HEK293 (cell line): Measurements from ENCODE around the gene RNF151.

Experiments
- CTCF ChIA-PET: fragments of 350-600 bp; formaldehyde crosslinking; extraction: SDS; loops from one replicate; lab custom pipeline; 2021; ENCODE audit warnings: antibody characterized with exemption; lab: Yijun Ruan, JAX
- POLR2A ChIA-PET: fragments of 300-600 bp; formaldehyde crosslinking; extraction: SDS; loops from one replicate; lab custom pipeline; 2020; ENCODE audit warnings: antibody characterized with exemption, inconsistent platforms; lab: Yijun Ruan, JAX
- H3K27ac ChIP-seq: fragments of 200-500 bp; sonication (Bioruptor generic); 2 replicates; pipeline ENCODE4 v1.5.1; 2014; ENCODE audit warnings: low read depth, low read length, control low read depth, inconsistent platforms; ENCODE audit errors: extremely low read depth
- H3K36me3 ChIP-seq, 2 experiments: fragments of 200-500 bp in 1 of 2; sonication (Bioruptor generic) in 1 of 2; 1 replicate in 1 of 2; 2 replicates in 1 of 2; pipeline ENCODE4 v1.5.1; 2014 to 2017; ENCODE audit warnings: inconsistent platforms in 2 of 2, low read length in 2 of 2; ENCODE audit not compliant: control insufficient read depth in 2 of 2, insufficient read depth in 1 of 2
- H3K4me1 ChIP-seq: fragments of 200-500 bp; sonication (Bioruptor generic); 2 replicates; pipeline ENCODE4 v1.5.1; 2014; ENCODE audit warnings: mild to moderate bottlenecking, low read length, inconsistent platforms; ENCODE audit not compliant: control insufficient read depth, insufficient read depth
- H3K4me3 ChIP-seq: 2 replicates; pipeline ENCODE4 v1.5.1; 2011; ENCODE audit warnings: low read depth, mild to moderate bottlenecking, control low read depth, low read length, moderate library complexity
- H3K9me3 ChIP-seq: fragments of 200-500 bp; sonication (Bioruptor generic); 2 replicates; pipeline ENCODE4 v1.5.1; 2014; ENCODE audit warnings: low read depth, low read length, inconsistent platforms; ENCODE audit not compliant: control insufficient read depth, insufficient read depth
- AEBP2 ChIP-seq: fragments of 450-650 bp; formaldehyde crosslinking; IDR thresholded peaks from 2 replicates; pipeline ENCODE4 v1.5.1; 2016; ENCODE audit warnings: missing biosample characterization, missing genetic modification characterization, borderline replicate concordance
- BCL11B ChIP-seq: fragments of 450-650 bp; formaldehyde crosslinking; IDR thresholded peaks from 2 replicates; pipeline ENCODE4 v1.5.1; 2016; ENCODE audit warnings: low read depth, missing biosample characterization, missing genetic modification characterization
- EGR2 ChIP-seq: fragments of 450-650 bp; formaldehyde crosslinking; IDR thresholded peaks from 2 replicates; pipeline ENCODE4 v1.5.1; 2016; ENCODE audit warnings: low read depth, missing biosample characterization, missing genetic modification characterization
- GLIS2 ChIP-seq: fragments of 450-650 bp; formaldehyde crosslinking; IDR thresholded peaks from 2 replicates; pipeline ENCODE4 v1.5.1; 2016; ENCODE audit warnings: missing biosample characterization, missing genetic modification characterization
- KLF1 ChIP-seq: fragments of 450-650 bp; formaldehyde crosslinking; IDR thresholded peaks from 2 replicates; pipeline ENCODE4 v1.5.1; 2016; ENCODE audit warnings: missing biosample characterization, missing genetic modification characterization
- KLF16 ChIP-seq: fragments of 450-650 bp; formaldehyde crosslinking; IDR thresholded peaks from 2 replicates; pipeline ENCODE4 v1.5.1; 2017; ENCODE audit warnings: missing biosample characterization, missing genetic modification characterization
- MZF1 ChIP-seq: fragments of 450-650 bp; formaldehyde crosslinking; IDR thresholded peaks from 2 replicates; pipeline ENCODE4 v1.5.1; 2017; ENCODE audit warnings: missing biosample characterization, missing genetic modification characterization, borderline replicate concordance
- PRDM6 ChIP-seq: fragments of 450-650 bp; formaldehyde crosslinking; IDR thresholded peaks from 2 replicates; pipeline ENCODE4 v1.5.1; 2017; ENCODE audit warnings: missing biosample characterization, missing genetic modification characterization
- SCRT1 ChIP-seq: fragments of 450-650 bp; formaldehyde crosslinking; IDR thresholded peaks from 2 replicates; pipeline ENCODE4 v1.5.1; 2016; ENCODE audit warnings: missing biosample characterization, missing genetic modification characterization, borderline replicate concordance
- SCRT2 ChIP-seq: fragments of 450-650 bp; formaldehyde crosslinking; IDR thresholded peaks from 2 replicates; pipeline ENCODE4 v1.5.1; 2016; ENCODE audit warnings: missing biosample characterization, missing genetic modification characterization
- SP2 ChIP-seq: fragments of 450-650 bp; formaldehyde crosslinking; IDR thresholded peaks from 2 replicates; pipeline ENCODE4 v1.5.1; 2016; ENCODE audit warnings: missing biosample characterization, missing genetic modification characterization
- ZBTB21 ChIP-seq: fragments of 450-650 bp; formaldehyde crosslinking; IDR thresholded peaks from 2 replicates; pipeline ENCODE4 v1.5.1; 2017; ENCODE audit warnings: missing biosample characterization, missing genetic modification characterization
- ZBTB7A ChIP-seq: fragments of 450-650 bp; formaldehyde crosslinking; IDR thresholded peaks from 2 replicates; pipeline ENCODE4 v1.5.1; 2016; ENCODE audit warnings: low read depth, missing biosample characterization, missing genetic modification characterization
- ZFHX2 ChIP-seq: fragments of 450-650 bp; formaldehyde crosslinking; conservative IDR thresholded peaks from 2 replicates; pipeline ENCODE4 v1.5.1; 2016; ENCODE audit warnings: missing biosample characterization, missing genetic modification characterization
- ZNF155 ChIP-seq: fragments of 450-650 bp; formaldehyde crosslinking; IDR thresholded peaks from 2 replicates; pipeline ENCODE4 v1.5.1; 2016; ENCODE audit warnings: missing biosample characterization, missing genetic modification characterization
- ZNF416 ChIP-seq: fragments of 450-650 bp; formaldehyde crosslinking; IDR thresholded peaks from 2 replicates; pipeline ENCODE4 v1.5.1; 2016; ENCODE audit warnings: missing biosample characterization, missing genetic modification characterization
- ZNF423 ChIP-seq: fragments of 450-650 bp; formaldehyde crosslinking; IDR thresholded peaks from 2 replicates; pipeline ENCODE4 v1.5.1; 2016; ENCODE audit warnings: missing biosample characterization, missing genetic modification characterization
- ZNF571 ChIP-seq: fragments of 450-650 bp; formaldehyde crosslinking; IDR thresholded peaks from 2 replicates; pipeline ENCODE4 v1.5.0; 2017; ENCODE audit warnings: missing biosample characterization, missing genetic modification characterization
- ZNF621 ChIP-seq: fragments of 450-650 bp; formaldehyde crosslinking; IDR thresholded peaks from 2 replicates; pipeline ENCODE4 v1.5.1; 2017; ENCODE audit warnings: missing biosample characterization, missing genetic modification characterization
- ZNF791 ChIP-seq: fragments of 450-650 bp; formaldehyde crosslinking; IDR thresholded peaks from 2 replicates; pipeline ENCODE4 v1.5.1; 2016; ENCODE audit warnings: missing biosample characterization, missing genetic modification characterization
- TF ChIP-seq, protein P1 (sequence below): fragments of 450-650 bp; formaldehyde crosslinking; IDR thresholded peaks from 2 replicates; pipeline ENCODE4 v1.5.1; 2016; ENCODE audit warnings: missing biosample characterization, missing genetic modification characterization
- TF ChIP-seq, protein P2 (sequence below): fragments of 450-650 bp; formaldehyde crosslinking; optimal IDR thresholded peaks from 2 replicates; pipeline ENCODE3; 2016; ENCODE audit warnings: missing biosample characterization, mild to moderate bottlenecking, missing genetic modification characterization

The RNF151 gene

DNA sequence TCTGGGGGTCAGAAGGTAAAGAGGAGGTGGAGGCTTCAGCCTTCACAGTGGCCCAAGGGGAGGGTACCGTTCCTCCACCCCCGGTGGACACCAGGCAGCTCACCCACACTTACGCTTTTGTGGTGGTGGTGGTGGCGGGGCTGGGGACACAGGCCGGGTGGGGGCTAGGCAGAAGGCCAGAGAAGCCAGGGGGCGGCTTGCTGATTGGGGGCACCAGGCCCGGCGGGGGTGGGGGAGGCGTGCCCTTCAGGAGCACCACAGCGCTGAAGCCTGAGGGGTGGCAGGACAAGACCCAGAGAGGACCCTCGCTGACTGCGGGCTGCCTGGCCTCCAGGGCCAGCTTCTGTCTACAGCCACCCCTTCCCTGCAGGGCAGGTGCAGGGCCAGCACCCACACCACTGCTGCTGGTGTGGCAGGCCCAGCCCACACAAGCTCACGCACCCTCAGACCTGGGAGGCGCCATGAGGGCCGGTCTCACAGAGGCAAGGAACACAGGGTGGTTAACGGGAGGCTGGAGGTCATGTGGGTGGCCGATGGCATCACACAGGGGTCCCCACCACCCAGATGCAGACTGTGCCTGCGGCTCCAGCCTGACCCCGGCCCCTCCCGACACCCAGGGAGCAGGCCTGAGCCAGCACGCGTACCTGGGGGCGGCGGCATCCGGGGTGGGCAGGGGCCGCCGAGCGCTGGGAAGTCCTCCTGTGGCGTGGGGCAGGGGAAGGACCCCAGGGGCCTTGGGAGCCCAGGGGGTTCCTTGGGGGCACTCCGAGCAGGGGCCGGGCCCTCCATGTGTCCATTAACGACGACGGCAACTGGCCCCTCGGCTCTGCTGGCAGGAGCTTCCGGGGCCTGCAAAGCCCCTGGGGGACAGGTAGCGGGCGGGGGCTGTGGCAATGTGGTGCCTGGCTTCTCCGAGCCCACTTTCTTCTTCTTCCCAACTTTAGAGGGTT, 32.5 kb downstream of the RNF151 start:
- TF ChIP-seq GLIS2 (tag by site-specific recombination) (peak; percentile 39; the same call in 1 of the 2 replicates), EGR2 (tag by site-specific recombination) (peak; percentile 34; the same call in 1 of the 2 replicates), PRDM6 (tag by site-specific recombination) (no peak), KLF1 (tag by site-specific recombination) (no peak)
- H3K4me1 ChIP-seq: peaks cover 1% of the 10 kb centered on the region; the same call in 1 of the 2 replicates
- no peak overlapping the region for H3K27ac ChIP-seq
- H3K9me3 ChIP-seq: no peaks in the 10 kb centered on the region
- peaks cover 0 to 72% of the 10 kb centered on the region in 2 experiments; a peak in 2 of 3 replicates for H3K36me3 ChIP-seq
- H3K4me3 ChIP-seq: no peak overlapping the region
- CTCF ChIA-PET: interaction anchor here (0.6 kb wide), 1 partner anchor 68 kb away, joined by 3 read pairs; no protein-coding TSS in a partner anchor
- POLR2A ChIA-PET: interaction anchor here (1.0 to 2.1 kb wide), 3 partner anchors 8 to 34 kb away, joined by 3 to 8 read pairs (median 3); partner anchors contain the start of gene RPS2

DNA sequence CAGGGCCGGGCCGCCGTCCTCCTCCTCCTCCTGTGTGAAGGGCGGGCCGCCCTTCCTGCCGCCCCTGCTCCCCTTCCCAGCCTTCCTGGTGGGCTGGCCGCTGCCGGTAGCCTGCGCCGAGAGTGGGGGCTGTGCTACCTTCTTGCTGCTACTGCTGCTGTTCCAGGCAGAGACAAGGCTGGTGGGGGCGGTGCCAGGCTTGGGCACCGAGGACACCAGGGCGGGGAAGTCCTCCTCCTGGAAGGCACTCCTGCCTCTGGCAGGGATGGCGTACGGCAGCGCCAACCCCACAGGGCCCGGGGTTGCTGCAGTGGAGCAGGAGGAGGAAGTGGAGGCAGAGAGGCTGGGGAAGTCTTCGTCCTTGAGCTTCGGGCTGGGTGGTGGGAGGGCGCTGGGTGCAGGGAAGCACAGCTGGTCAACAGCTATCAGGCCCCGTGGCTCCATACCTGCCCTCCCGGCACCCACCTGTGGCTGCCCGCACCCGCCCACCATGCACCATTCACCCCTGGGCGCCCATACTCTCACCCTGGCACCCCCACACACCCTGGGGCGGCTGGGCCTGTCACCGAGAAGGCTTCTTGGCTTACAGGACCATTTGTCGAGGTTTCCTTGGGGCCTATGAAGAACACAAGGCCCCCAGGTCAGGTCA, 33.3 kb downstream of the RNF151 start:
- POLR2A ChIA-PET: interaction anchor here (0.6 to 1.2 kb wide), 3 partner anchors 7 to 155 kb away, joined by 3 to 4 read pairs (median 3); partner anchors contain the start of gene TRAF7
- H3K27ac ChIP-seq: no peak overlapping the region
- CTCF ChIA-PET: no interaction called here
- TF ChIP-seq, protein P1, sequence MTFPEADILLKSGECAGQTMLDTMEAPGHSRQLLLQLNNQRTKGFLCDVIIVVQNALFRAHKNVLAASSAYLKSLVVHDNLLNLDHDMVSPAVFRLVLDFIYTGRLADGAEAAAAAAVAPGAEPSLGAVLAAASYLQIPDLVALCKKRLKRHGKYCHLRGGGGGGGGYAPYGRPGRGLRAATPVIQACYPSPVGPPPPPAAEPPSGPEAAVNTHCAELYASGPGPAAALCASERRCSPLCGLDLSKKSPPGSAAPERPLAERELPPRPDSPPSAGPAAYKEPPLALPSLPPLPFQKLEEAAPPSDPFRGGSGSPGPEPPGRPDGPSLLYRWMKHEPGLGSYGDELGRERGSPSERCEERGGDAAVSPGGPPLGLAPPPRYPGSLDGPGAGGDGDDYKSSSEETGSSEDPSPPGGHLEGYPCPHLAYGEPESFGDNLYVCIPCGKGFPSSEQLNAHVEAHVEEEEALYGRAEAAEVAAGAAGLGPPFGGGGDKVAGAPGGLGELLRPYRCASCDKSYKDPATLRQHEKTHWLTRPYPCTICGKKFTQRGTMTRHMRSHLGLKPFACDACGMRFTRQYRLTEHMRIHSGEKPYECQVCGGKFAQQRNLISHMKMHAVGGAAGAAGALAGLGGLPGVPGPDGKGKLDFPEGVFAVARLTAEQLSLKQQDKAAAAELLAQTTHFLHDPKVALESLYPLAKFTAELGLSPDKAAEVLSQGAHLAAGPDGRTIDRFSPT (tag by site-specific recombination): peak; percentile 51; the same call in 1 of the 2 replicates
- TF ChIP-seq ZNF155 (tag by site-specific recombination) (no peak), SP2 (peak; percentile 41), SCRT2 (peak; percentile 83), ZFHX2 (0 out of 2 replicates have a peak, but pooled peaks have one; percentile 9), SCRT1 (tag by site-specific recombination) (peak; percentile 59; the same call in 1 of the 2 replicates), EGR2 (tag by site-specific recombination) (peak; percentile 23; the same call in 1 of the 2 replicates), MZF1 (no peak)
- TF ChIP-seq, all 188 proteins: peak for 6
- H3K4me1 ChIP-seq: peaks cover 5% of the 10 kb centered on the region; the same call in 1 of the 2 replicates
- H3K9me3 ChIP-seq: no peaks in the 10 kb centered on the region
- H3K36me3 ChIP-seq: peaks cover 0 to 76% of the 10 kb centered on the region in 2 experiments; a peak in 2 of 3 replicates
- H3K4me3 ChIP-seq: no peak overlapping the region

DNA sequence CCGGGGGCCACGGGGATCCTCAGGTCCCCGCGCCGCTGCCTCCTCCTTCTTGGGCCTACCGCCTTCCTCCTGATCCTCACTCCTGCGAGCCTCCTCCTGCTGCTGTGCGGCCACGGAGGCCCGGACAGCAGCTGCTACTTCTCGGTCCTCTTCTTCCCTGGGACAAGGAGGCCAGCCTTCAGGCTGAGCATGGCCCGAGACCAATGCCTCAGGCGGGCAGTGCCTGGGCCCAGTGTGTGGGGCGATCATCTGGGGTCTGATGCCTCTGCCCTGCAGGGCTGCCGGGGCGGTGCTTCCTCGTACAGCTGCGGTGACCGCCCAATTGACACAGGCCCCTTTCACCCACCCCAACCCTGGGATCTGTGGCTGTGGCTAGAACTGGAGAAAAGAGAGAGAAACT, 34.4 kb downstream of the RNF151 start:
- Histone ChIP-seq H3K9me3 (no peaks in the 10 kb centered on the region), H3K27ac (no peak overlapping the region), H3K4me1 (peaks cover 7% of the 10 kb centered on the region; the same call in 1 of the 2 replicates), H3K36me3 (peaks cover 0 to 81% of the 10 kb centered on the region in 2 experiments; a peak in 2 of 3 replicates), H3K4me3 (no peak overlapping the region)
- ChIA-PET POLR2A (interaction anchor here (0.6 to 0.8 kb wide), 2 partner anchors 9 to 154 kb away, joined by 3 to 4 read pairs; partner anchors contain the start of gene TRAF7), CTCF (interaction anchor here (0.6 to 0.9 kb wide), 3 partner anchors 41 to 139 kb away, joined by 3 to 4 read pairs (median 3); partner anchors contain the start of gene NDUFB10)
- TF ChIP-seq AEBP2 (tag by site-specific recombination): no peak
- TF ChIP-seq KLF16: no peak
- no peak for TF ChIP-seq ZNF423 (tag by site-specific recombination)
- TF ChIP-seq BCL11B: no peak
- no peak for TF ChIP-seq ZNF791
- TF ChIP-seq ZBTB21: no peak
- TF ChIP-seq ZNF416: no peak
- no peak for TF ChIP-seq ZNF571 (tag by site-specific recombination)
- no peak for TF ChIP-seq ZNF621 (tag by site-specific recombination)
- TF ChIP-seq, protein P2, sequence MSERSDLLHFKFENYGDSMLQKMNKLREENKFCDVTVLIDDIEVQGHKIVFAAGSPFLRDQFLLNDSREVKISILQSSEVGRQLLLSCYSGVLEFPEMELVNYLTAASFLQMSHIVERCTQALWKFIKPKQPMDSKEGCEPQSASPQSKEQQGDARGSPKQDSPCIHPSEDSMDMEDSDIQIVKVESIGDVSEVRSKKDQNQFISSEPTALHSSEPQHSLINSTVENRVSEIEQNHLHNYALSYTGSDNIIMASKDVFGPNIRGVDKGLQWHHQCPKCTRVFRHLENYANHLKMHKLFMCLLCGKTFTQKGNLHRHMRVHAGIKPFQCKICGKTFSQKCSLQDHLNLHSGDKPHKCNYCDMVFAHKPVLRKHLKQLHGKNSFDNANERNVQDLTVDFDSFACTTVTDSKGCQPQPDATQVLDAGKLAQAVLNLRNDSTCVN (tag by site-specific recombination): no peak
- TF ChIP-seq ZBTB7A (tag by site-specific recombination): no peak
